K562 (cell line): ENCODE measurements around the gene CENPC. TPM values are rescaled to one million over a fixed set of nuclear protein-coding genes. Genes with fewer than 3 reads are reported as not detected.
A peak's percentile ranks its signal among the peaks of the same experiment; 100 is the strongest.

Experiments
- CAMTA2 ChIP-seq: fragments of 250-450 bp; sonication (Bioruptor Pico); conservative IDR thresholded peaks from 2 replicates; pipeline ENCODE4 v1.5.1; 2022
- CBFA2T2 ChIP-seq: fragments of 450-650 bp; conservative IDR thresholded peaks from 2 replicates; pipeline ENCODE4 v1.6.1; 2017; ENCODE audit warnings: mild to moderate bottlenecking
- CEBPG ChIP-seq, 3 experiments: fragments of 200-800 bp in 1 of 3; sonication (Bioruptor generic) in 1 of 3; sonication (generic) in 1 of 3; formaldehyde crosslinking in 1 of 3; IDR thresholded peaks in 2 of 3; conservative IDR thresholded peaks in 1 of 3; 2 replicates each; pipeline versions ENCODE4 v1.6.1 to v1.8.0; 2016 to 2022; ENCODE audit warnings: missing compliant biosample characterization in 2 of 3, missing genetic modification characterization in 2 of 3, mild to moderate bottlenecking in 1 of 3, missing genetic modification reagents in 1 of 3
- COPS2 ChIP-seq: fragments of 450-650 bp; conservative IDR thresholded peaks from 2 replicates; pipeline ENCODE4 v1.6.1; 2016; ENCODE audit warnings: mild to moderate bottlenecking, moderate library complexity
- DPF2 ChIP-seq: fragments of 450-650 bp; IDR thresholded peaks from 2 replicates; pipeline ENCODE4 v1.6.1; 2016
- FOXK1 ChIP-seq: sonication (generic); formaldehyde crosslinking; IDR thresholded peaks from 2 replicates; pipeline ENCODE4 v1.8.0; 2022; ENCODE audit warnings: missing genetic modification reagents, mild to moderate bottlenecking, borderline replicate concordance
- JUND ChIP-seq, 2 experiments: IDR thresholded peaks; 2 replicates in 1 of 2; 3 replicates in 1 of 2; pipeline ENCODE4 v1.6.1; 2011; ENCODE audit warnings: borderline replicate concordance in 2 of 2, low read depth in 2 of 2, low read length in 2 of 2, improper control_type of control experiment in 1 of 2, missing biosample characterization in 1 of 2, missing genetic modification characterization in 1 of 2, missing genetic modification reagents in 1 of 2
- KDM4B ChIP-seq, 2 experiments: fragments of 450-650 bp in 1 of 2; sonication (generic) in 1 of 2; IDR thresholded peaks; 2 replicates each; pipeline ENCODE4 v1.6.1; 2016 to 2017; ENCODE audit warnings: borderline replicate concordance in 2 of 2, antibody characterized with exemption in 1 of 2, low read depth in 1 of 2, mild to moderate bottlenecking in 1 of 2
- MEF2D ChIP-seq: conservative IDR thresholded peaks from 2 replicates; pipeline ENCODE4 v1.6.1; 2016; ENCODE audit warnings: low read depth, missing genetic modification characterization, missing compliant biosample characterization
- NFATC3 ChIP-seq: fragments of 450-650 bp; IDR thresholded peaks from 2 replicates; pipeline ENCODE4 v1.6.1; 2017; ENCODE audit warnings: mild to moderate bottlenecking
- NUFIP1 ChIP-seq: fragments of 450-650 bp; IDR thresholded peaks from 2 replicates; pipeline ENCODE4 v1.6.1; 2018; ENCODE audit not compliant: partially characterized antibody
- SMARCA4 ChIP-seq: fragments of 450-650 bp; IDR thresholded peaks from 2 replicates; pipeline ENCODE4 v1.6.1; 2016
- THRB ChIP-seq: fragments of 450-650 bp; formaldehyde crosslinking; conservative IDR thresholded peaks from 2 replicates; pipeline ENCODE4 v1.4.0; 2022; ENCODE audit warnings: mild to moderate bottlenecking, missing genetic modification characterization
- TOE1 ChIP-seq, 2 experiments: fragments of 450-650 bp in 1 of 2; sonication (generic) in 1 of 2; formaldehyde crosslinking in 1 of 2; IDR thresholded peaks; 2 replicates each; pipeline versions ENCODE4 v1.7.1 to v1.8.0; 2016 to 2022; ENCODE audit warnings: borderline replicate concordance in 2 of 2, mild to moderate bottlenecking in 2 of 2, antibody characterized with exemption in 1 of 2, inconsistent platforms in 1 of 2, low read depth in 1 of 2, missing genetic modification reagents in 1 of 2, moderate library complexity in 1 of 2
- ZNF232 ChIP-seq: sonication (generic); formaldehyde crosslinking; IDR thresholded peaks from 2 replicates; pipeline ENCODE4 v1.8.0; 2022; ENCODE audit warnings: mild to moderate bottlenecking, missing genetic modification reagents
- ZNF282 ChIP-seq: sonication (generic); formaldehyde crosslinking; IDR thresholded peaks from 2 replicates; pipeline ENCODE4 v1.8.1; 2023; ENCODE audit warnings: missing genetic modification reagents
- ZNF445 ChIP-seq: fragments of 250-450 bp; sonication (Bioruptor Pico); IDR thresholded peaks from 2 replicates; pipeline ENCODE4 v1.4.0; 2020; ENCODE audit warnings: low read depth, mild to moderate bottlenecking, moderate library complexity
- ZNF76 ChIP-seq: fragments of 250-450 bp; sonication (Bioruptor Pico); IDR thresholded peaks from 2 replicates; pipeline ENCODE4 v1.4.0; 2020; ENCODE audit warnings: mild to moderate bottlenecking, moderate library complexity, borderline replicate concordance
- polyA plus RNA-seq, 8 experiments: library from polyadenylated mRNA; depleted of rRNA in 4 of 8; stranded (reverse) in 5 of 8; unstranded in 3 of 8; fragments of >200 nt; fragmentation: Nextera tagmentation in 2 of 8; fragmentation: Illumina TruSeq in 1 of 8; extraction: Ambion mirVana in 2 of 8; extraction: Trizol in 1 of 8; gene quantifications; 2 replicates each; pipeline versions ENCODE4 v1.2.1 to v1.2.3, GENCODE V29; 2011 to 2014; ENCODE audit warnings: inconsistent platforms in 1 of 8, missing spikeins in 1 of 8
- total RNA-seq, 7 experiments: library from RNA; depleted of rRNA in 6 of 7; stranded (reverse); fragments of >200 nt in 6 of 7; fragmentation: Illumina TruSeq in 2 of 7; extraction: Trizol in 2 of 7; gene quantifications; 2 replicates each; pipeline versions ENCODE4 v1.2.1 to v1.2.3, GENCODE V29; 2011 to 2021; ENCODE audit warnings: low replicate concordance in 1 of 7
- TF ChIP-seq, protein P1 (sequence below): IDR thresholded peaks from 2 replicates; pipeline ENCODE4 v1.6.1; 2011; ENCODE audit warnings: borderline replicate concordance, low read depth, mild to moderate bottlenecking, moderate library complexity, low read length; ENCODE audit not compliant: insufficient read depth, poor library complexity, severe bottlenecking

Gene CENPC
- total and polyA plus RNA-seq, 9 of the 15 experiments (the other 6 are each of a cell fraction or from before 2014, with no cell fraction given), result 18.1 to 48.5 (median 30.8) TPM

DNA sequence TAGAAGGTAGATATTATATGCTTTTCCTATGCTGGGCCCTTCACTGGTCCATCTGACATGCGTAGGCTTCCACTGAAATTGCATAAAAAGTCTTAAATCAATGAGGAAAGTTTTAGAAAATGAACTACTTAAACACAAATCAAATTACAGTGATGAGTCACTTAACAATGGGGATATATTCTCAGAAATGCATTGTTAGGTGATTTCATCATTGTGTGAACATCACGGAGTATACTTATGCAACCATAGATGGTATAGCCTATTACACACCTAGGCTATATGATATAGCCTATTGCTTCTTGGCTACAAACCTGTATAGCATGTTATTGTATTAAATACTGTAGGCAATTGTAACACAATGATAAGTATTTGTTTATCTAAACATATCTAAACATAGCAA lies 23.5 kb upstream of the CENPC start (continued):
- TF ChIP-seq TOE1 (IDR thresholded peaks at IDR 0.05; ENCODE audit: borderline replicate concordance) (no peak), TOE1 (CRISPR knock-in tag; IDR thresholded peaks at IDR 0.05; ENCODE audit: borderline replicate concordance, low read depth) (no peak), CBFA2T2 (no peak), SMARCA4 (peak; percentile 37; the same call in 1 of the 2 replicates), NUFIP1 (no peak), KDM4B (IDR thresholded peaks at IDR 0.05; ENCODE audit: borderline replicate concordance in 2 of 2, low read depth in 1 of 2) (no peak), ZNF282 (no peak), FOXK1 (CRISPR knock-in tag) (no peak), JUND (IDR thresholded peaks at IDR 0.05; ENCODE audit: borderline replicate concordance, low read depth, low read length) (peak; percentile 66), JUND (tag; IDR thresholded peaks at IDR 0.05; ENCODE audit: borderline replicate concordance, low read depth, low read length) (peak; percentile 67), NFATC3 (no peak), DPF2 (peak; percentile 27; the same call in 1 of the 2 replicates), ZNF232 (no peak), COPS2 (no peak), CEBPG (CRISPR knock-in tag; IDR thresholded peaks at IDR 0.05) (peak; percentile 62), CEBPG (tag; conservative IDR thresholded peaks at IDR 0.05 in 1 of 2, IDR thresholded peaks at IDR 0.05 in 1 of 2) (peak; percentile 27 to 94; a peak in 3 of 4 replicates), ZNF76 (CRISPR knock-in tag) (no peak), MEF2D (tag) (no peak), CAMTA2 (CRISPR knock-in tag) (no peak), ZNF445 (CRISPR knock-in tag) (no peak), THRB (CRISPR knock-in tag) (no peak)
- TF ChIP-seq, protein P1, sequence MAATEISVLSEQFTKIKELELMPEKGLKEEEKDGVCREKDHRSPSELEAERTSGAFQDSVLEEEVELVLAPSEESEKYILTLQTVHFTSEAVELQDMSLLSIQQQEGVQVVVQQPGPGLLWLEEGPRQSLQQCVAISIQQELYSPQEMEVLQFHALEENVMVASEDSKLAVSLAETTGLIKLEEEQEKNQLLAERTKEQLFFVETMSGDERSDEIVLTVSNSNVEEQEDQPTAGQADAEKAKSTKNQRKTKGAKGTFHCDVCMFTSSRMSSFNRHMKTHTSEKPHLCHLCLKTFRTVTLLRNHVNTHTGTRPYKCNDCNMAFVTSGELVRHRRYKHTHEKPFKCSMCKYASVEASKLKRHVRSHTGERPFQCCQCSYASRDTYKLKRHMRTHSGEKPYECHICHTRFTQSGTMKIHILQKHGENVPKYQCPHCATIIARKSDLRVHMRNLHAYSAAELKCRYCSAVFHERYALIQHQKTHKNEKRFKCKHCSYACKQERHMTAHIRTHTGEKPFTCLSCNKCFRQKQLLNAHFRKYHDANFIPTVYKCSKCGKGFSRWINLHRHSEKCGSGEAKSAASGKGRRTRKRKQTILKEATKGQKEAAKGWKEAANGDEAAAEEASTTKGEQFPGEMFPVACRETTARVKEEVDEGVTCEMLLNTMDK, result no peak
- TF ChIP-seq, all 486 proteins: peak for 12
